ENCODE results near the gene TSPAN15. TPM values are rescaled to one million over a fixed set of nuclear protein-coding genes. Genes with fewer than 3 reads are reported as not detected.
"Not testable (repeated sequence)": the region's sequence is repeated elsewhere in the genome, so short reads cannot be mapped to it uniquely, and the experiment has no call there.

The TSPAN15 gene
- total RNA-seq, 1 donor from 2014 or later, result 63.0 TPM

DNA sequence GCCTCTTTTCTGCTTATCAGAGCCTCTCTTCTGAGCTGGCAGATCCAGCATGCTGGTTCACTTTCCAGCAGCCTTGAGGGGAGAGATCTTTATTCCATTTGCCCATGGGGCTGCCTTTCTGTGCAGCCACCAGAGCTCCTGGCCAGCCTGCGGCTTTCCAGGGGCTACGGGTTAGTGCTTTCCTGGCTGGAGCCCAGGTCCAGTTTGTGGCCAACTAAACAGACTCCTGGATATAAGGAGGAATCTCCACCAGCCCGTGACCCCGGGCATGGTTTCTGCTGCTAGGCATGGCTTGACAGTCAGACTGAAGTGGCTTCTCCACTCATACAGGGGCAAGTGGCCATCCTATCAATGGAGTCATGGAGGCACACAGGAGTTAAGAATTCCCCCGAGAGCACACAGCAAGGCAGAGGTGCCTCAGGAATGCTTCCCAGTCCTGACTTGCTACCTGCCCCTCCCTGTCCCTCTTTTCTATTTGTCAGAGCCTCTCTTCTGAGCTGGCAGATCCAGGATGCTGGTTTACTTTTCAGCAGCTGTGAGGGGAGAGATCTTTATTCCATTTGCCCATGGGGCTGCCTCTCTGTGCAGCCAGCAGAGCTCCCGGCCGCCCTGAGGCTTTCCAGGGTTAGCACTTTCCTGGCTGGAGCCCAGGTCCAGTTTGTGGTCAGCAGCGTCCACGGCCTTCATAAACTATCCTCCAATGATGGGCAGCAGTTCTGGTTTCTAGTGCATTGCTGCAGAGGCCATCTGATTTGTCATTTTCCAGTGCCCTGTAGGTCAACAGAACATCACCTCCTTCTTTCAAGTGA, 35.9 kb downstream of the TSPAN15 start:
- peak; percentile 88 for DNase-seq (ENCODE audit: low read depth)

DNA sequence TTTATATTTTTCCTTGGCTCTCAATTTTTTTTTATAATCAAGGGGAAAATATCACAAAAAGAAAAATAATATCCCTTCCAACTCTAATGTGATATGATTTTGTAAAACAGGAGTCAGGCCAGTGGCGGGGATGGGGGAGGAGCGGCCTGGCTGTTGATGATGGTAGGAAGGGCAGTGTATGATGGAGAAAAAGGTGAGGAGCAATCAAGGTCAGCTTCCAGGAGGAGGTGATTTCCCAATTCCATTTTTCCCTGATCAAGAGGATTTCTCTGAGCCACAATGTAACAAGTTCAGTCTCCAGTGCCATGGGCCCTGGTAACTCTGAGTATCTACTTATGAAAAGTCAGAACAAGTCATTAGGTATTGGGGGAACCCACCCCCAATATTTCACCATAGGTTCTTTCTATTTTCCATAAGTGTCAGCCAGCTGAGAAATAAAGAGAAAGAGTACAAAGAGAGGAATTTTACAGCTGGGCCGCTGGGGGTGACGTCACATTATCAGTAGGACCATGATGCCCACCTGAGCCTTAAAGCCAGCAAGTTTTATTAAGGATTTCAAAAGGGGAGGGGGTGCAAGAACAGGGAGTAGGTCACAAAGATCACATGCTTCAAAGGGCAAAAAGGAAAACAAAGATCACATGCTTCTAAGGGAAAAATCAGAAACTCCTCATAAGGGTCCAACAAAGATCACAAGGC, 37.0 kb downstream of the TSPAN15 start:
- not testable (repeated sequence) for DNase-seq (ENCODE audit: low read depth)

DNA sequence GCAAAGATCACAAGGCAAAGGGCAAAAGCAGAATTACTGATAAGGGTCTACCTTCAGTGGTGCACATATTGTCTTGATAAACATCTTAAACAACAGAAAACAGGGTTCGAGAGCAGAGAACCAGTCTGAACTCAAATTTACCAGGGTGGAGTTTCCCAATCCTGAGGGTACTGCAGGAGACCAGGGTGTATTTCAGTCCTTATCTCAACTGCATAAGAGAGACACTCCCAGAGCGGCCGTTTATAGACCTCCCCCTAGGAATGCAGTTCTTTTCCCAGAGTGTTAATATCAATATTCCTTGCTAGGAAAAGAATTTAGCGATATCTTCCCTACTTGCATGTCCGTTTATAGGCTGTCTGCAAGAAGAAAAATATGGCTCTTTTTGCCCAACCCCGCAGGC, 37.6 kb downstream of the TSPAN15 start:
- not testable (repeated sequence) for DNase-seq (ENCODE audit: low read depth)

DNA sequence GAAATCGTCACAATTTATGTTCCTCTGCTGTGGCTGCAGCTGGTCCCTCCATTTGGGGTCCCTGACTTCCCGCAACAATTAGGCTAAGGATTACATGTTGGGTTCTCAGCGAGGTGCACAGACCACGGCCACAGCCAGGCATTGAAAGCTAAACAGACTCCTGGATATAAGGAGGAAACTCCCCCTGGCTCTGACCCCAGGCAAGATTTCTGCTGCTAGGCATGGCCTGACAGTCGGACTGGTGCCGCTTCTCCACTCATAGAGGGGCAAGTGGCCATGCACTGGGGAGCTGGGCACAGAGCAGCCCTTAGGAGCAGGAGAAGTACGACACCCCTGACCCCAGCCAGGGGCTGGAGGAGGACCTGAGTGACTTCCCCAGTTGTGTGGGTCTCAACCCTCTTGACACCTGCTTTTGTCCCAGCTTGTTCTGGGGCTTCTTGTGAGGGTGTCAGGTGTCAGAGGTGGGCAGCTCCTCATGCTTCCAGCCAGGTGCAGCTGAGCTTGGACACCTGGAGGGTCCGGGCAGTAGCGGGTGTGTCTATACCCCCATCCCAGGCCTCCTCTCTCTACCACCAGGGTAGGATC, 38.3 kb downstream of the TSPAN15 start:
- DNase-seq (ENCODE audit: low read depth), result no peak

DNA sequence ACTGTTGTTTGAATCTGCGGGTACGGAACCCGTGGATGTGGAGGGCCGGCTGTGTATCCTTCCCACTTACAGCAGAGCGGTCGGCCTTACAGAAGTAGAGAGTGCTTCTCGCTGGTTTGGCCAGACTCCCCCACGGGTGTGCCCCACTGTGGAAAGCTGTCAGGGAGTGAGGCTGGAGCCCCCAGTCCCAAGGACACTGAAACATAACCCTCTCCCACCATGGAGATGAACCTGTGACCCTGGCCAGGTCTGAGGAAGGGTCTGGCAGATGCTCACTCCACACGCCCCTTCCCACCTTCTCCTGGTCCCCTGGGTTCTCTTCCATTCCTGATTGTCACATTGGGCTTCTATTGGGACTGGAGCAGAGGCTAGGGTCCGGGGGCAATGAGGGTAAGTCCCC, 39.6 kb downstream of the TSPAN15 start:
- DNase-seq (ENCODE audit: low read depth), result no peak

DNA sequence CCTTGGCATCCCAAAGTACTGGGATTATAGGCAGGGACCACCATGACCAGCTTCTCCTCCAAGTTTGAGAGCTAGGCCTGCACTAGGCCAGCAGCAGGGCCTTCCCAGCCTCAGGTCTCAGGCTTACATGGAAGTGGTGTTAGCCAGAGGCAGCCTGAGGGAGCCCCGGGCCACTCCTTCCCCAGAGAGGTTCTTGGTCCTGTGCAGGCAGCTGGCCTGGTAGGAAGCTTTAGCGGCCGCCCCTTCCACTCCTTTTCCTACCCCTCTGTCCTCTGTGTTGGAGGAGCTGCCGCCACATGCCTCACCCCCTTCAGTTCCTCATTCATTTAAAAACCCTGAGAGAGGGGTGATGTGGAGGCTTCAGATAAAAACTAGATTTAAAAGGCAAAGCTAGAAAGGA, 40.3 kb downstream of the TSPAN15 start:
- DNase-seq (ENCODE audit: low read depth), result no peak

DNA sequence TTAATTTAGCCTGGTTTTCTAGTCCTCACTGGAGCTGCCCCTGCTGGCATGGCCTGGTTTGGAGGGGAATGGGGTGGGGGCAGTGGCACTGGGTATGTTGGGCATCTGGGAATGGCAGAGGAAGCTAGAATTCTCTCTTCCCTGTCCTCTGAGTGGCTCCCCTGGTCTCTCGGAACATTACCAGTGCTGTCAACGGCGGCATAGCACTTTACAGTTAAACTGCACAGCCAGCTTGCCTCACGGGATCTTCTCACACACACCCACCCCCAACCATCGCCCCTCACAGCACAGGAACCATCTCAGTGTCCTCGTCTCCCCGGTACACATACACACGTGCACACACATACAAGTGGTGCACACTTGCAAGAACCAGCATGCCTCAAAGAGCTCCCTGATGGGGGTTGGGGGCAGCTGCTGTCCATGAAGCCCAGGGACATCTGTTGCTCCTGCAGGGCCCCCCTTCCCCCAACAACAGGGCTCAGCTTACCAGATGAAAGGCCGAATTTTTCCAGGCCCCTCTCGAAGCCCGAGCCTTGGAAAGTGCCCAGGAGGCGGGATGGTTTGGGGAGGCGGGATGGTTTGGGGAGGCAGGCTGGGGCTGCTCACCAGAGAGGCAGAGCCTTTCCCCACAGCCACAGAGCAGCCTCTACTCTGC, 41.0 kb downstream of the TSPAN15 start:
- no peak for DNase-seq (ENCODE audit: low read depth)

DNA sequence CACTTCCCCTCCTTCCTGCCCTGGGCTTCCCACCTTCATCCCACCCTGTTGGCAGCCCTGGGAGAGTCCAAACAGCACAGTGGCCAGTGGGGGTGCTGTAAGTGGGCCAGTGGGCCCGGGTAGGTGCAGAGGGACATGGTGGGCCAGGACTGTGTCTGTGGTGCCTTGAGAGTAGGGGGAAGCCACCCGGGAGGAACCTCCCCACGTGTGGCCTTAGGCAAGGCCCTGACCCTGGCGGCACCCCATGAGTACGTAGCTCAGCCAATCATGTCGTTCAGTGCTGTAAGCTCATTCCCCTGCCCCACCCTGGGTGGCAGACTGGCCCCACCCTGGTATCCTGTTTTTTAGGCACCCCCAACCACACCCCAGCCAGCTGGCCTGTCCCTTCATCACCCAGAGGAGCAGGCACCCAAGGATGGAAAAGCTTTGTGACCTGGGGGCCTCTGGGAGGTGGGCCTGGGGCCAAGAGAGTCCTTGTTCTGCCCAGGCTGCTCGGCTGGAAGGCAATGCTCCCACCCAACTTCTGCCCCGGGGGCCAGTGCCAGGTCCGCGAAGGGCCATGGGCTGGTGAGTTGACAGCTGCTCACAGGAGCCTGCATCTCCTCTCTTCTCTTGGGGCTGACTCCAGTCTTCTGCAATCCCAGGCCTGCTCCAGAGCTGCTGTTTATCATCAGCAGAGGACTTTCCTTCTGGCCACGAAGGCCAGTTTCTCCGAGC, 41.6 kb downstream of the TSPAN15 start:
- no peak for DNase-seq (ENCODE audit: low read depth)

DNA sequence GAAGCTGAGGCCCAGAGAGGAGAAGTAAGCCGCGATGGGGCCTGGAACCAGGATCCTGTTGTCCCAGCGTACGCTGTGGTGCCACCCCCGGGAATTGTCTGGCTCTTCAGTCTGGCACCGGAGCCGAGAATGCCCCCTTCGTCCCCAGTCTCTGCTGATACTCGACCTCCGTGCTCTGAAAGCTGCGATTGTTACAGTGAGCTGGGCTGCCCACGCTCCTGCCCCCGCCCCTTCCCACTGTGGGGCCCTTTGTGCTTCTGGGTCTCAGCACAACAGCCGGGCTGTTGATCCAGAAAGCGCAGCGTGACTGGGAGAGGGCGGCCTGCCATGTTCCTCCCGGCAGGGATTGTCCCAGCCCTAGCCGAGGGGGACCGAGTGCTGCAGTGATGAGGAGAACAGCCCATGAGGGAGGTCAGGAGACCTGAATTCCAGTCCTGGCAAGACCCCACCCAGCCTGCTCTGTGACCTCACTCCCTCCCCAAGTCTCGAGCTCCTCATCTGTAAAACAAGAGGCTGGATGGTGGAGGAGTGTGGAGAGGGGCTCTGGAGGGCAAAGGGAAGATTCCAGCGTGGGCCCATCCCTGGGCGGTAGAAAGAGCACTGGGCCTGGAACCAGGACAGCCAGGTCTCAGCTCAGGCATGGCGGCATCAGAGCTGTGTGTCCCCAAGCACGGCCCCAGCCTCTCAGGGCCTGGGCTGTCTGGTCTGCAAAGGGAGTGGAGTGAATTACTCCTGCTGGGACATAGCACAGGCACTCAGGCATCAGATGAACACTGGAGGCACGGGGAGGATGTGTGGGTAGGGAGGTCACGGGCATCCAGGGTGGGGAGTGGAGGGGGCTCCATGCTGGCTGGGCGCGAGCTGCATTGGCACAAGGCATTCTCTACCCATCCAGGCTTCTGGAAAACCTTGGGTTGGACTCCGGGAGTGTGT, 43.6 kb downstream of the TSPAN15 start:
- no peak for DNase-seq (ENCODE audit: low read depth)

DNA sequence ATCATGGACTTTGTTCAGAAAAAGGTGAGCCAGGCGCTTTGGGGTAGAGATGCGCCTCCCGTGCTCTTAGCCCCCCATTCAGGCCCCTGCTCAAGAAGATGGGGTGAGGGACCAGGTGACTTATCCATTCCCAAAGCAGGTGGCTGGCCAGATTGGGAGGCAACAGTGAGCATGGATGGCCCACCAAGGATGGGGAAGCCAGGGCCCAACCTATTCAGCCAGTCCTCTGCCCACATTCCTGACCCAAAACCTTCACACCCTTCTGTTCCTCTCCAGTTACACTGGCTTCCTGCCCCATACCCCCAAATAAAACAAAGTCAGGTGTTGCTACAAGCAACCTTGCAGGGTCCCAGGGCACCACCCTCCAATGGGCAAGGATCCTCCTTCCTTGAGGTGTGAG, 44.4 kb downstream of the TSPAN15 start:
- no peak for DNase-seq (ENCODE audit: low read depth)

DNA sequence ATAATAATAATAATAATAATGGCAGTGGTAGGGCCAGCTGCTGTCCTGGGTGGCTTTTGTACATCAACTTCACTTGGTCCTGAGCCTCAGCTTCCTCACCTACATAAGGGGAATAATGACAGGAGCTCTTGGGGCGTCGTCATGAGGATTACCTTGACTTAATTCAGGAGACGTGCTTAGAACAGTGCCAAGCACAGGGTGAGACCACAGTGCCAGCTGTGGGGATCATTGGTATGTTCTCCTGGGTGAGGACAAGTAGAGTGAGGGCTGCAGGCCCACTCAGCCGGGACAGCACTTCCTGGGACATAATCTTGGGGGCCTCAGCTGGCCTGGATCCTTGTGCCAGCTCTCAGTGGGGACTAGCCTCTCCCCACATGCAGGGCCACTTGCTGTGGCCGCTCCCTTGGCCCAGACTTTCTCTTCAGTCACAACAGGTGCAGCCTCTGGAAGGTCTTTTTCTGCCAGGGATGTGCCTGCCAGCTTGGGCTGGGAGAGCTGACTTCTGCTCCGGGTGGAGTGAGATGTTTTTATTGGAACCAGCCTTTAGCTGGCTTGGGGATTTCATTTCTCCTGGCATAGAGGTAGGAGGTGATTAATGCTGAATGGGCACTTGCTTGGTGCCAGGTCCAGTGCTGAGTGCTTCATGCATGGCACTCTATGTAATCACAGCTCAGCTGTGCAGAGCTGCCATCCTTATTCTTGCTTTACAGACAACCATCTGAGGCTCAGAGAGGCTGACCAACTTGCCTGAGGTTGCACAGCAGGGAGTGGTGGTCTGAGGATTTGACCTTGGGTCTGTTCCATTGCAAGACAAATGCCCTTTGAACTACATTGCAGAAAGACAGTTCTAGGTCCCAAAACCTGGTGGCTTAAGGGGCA, 45.3 kb downstream of the TSPAN15 start:
- no peak for DNase-seq (ENCODE audit: low read depth)

DNA sequence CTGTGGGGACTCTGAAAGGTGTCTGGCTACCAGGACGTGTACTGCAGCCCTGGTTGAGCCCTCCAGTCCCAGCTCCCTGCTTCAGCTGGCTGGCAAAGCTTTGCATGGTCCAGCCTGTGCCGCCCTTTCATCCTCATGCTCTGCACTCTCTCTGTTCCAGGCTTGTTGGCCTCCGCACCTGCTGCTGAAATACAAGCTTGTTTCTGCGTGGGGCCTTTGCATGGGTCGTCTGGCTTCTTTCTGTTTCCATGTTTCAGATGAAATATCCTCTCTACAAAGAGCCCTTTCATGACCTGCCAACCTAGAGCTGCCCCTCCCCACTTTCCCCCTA, 45.9 kb downstream of the TSPAN15 start:
- no peak for DNase-seq (ENCODE audit: low read depth)

DNA sequence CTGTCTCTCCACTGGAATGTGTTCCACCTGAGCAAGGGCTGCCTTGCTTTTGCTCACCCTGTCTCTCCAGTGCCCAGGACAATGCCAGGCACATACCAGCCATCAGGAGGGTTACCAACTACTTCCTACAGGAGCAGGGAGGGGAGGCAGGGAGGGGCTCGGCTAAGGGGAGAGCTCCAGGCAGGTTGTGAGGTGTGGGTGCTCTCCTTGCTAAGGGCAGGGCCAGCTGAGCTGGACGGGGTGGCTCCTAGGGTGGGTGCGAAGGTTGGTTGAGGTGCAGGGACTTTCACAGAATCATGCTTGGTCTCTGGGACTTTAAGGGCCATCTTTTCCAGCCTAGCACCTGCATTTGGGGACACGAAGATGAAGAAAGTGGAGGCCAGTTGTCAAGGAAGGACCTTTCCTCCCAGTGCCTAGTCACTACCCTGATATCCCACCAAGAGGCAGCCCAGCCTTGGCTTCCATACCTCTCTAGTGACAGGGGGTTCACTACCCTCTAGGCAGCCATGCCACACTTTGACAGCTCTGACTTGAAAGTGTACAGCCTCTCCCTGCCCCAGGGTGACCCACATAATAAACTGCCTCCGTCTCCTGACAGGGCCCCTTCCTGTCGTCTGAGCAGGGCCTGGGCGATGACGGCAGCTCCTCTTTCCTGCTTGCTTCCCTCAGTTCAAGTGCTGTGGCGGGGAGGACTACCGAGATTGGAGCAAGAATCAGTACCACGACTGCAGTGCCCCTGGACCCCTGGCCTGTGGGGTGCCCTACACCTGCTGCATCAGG, 46.5 kb downstream of the TSPAN15 start:
- DNase-seq (ENCODE audit: low read depth), result no peak

DNA sequence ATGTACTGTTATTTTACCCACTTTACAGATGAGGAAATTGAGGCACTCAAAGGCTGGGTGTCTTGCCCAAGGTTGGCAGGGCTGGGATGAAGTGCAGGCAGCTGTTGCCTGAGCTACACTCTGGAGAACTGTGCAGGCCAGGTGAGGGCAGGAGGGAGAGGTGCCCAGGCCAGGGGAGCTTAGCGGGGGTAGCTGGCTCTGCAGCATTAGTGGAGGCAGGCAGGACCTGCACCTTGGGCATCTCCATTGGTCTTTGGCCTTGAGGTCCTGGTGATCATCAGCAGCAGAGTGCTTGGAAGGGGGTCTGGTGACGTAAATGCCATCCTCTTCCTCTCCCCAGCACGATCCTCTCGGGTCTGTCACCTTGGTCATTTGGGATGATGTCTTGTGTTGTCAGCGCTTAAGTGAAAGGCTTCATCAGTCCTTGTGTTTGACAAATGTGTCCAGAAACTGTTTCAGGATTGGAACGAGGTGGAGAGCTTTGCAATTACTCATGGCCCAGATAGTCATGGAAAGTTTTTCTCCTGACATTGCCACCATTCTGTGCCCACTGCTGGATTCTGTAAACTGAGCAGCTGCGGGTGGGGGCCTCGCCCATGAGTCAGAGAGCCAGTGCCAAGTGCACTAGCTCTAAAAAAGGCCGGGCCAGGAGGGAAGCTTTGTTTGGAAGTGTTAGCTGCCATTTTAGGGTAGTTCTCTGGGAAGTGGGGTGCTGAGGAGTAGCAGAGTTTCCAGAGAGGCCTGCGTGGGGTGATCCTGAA, 47.6 kb downstream of the TSPAN15 start:
- DNase-seq (ENCODE audit: low read depth), result no peak

DNA sequence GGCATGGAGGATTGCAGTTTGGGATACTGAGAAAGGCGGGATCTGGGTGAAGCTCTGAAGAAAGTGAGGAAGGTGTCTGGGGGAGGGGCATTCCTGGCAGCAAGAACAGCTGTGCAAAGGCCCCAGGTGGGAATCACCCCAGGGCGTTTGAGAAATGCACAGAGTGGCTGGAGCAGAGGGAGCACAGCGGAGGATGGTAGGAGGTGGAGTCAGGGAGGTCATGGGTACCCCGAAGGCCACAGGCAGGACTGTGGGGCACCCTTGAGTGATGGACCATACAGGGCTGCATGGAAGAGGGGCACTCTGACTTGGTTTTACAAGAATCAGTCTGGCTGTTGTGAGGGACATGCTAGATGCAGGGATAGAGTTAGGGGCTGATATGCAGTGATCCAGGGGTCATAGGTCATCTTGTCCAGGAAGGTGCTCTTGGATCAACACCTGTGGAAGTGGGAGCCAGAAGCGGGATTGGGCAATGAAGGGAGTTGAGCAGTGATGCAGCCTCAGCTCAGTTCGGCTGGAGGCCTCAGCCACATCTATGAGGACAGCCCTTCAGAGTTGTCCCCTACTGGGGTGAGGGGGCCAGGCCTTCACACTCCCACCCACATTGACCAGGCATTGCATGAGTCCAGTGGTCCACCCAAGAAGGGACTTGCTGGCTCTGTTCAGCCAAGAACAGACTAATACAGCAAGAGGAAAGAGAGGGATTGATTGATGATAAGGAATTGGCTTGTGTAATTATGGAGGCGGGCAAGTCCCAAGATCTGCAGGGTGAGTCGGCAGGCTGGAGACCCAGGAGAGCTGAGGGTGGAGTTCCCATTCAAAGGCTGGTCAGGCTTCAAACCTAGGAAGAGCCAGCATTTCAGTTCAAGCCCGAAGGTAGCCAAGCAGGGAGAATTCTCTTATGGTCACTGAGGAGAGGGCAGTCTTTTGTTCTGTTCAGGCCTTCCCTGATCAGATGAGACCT, 48.7 kb downstream of the TSPAN15 start:
- DNase-seq (ENCODE audit: low read depth), result no peak

DNA sequence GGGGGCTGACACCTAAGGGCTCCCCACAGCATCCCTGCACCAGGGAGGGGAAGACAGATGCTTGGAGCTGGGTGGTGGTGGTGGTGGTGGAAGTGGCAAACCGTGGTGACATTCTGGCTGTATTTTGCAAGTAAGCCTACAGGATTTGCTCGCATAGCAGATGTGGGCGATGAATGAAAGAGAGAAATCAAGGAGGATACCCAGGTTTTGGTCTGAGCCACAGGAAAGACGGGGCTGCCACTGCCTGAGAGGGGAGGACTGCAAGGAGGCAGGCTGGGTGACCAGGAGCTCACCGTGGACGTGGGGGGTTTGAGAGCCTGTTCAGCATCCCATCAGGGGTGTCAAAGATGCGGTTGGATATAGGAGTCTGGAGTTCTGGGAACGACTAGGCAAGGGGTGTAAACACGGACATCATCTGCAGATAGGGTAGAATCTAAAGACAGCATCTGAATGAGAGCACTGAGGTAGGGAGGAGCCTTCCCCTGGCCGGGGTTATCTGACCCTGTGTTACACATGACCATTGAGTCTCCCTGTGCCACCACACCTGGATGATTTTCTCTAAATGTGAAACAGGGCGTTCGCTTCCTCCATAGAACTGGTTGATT, 49.7 kb downstream of the TSPAN15 start:
- DNase-seq (ENCODE audit: low read depth), result no peak

DNA sequence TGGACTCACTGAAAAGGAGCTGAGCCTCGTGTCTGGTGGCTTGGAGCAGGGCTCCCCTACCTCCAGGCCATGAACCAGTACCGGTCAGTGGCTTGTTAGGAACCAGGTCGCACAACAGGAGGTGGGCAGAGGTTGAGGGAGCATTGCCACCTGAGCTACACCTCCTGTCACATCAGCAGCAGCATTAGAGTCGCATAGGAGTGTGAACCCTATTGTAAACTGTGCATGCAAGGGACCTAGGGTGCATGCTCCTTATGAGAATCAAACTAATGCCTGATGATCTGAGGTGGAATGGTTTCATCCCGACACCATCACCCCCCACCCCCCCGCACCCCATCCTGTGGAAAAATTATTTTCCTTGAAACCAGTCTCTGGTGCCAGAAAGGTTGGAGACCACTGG, 50.4 kb downstream of the TSPAN15 start:
- no peak for DNase-seq (ENCODE audit: low read depth)

Data from renal cortical epithelial cell (primary cell).